K562 (cell line): ENCODE data around the gene WDR18. TPM values are rescaled to one million over a fixed set of nuclear protein-coding genes. Genes with fewer than 3 reads are reported as not detected.

Experiments used
- ATAC-seq: fragments of 200-7000 bp; cut with Tn5 transposase; 3 replicates; pipeline ENCODE4 v1.9.1; 2020; ENCODE audit warnings: moderate library complexity
- BruUV-seq: library from RNA; stranded (reverse); fragments of 400-500 nt; replicated peaks from 2 replicates; lab custom pipeline; 2021; lab: Mats Ljungman, UMichigan
- CTCF ChIA-PET: fragments of 300-600 bp; formaldehyde crosslinking; extraction: SDS; loops from one replicate; lab custom pipeline; 2021; ENCODE audit warnings: low intra/inter-chr PET ratio; lab: Yijun Ruan, JAX
- POLR2A ChIA-PET: fragments of 300-600, 350-650 bp; sonication (Branson Sonifier 250); formaldehyde crosslinking; extraction: SDS; loops from one replicate; lab custom pipeline; 2021; ENCODE audit warnings: antibody characterized with exemption, inconsistent platforms; lab: Yijun Ruan, JAX
- DNase-seq, 4 experiments: peaks; one replicate each; pipeline versions ENCODE4 v3.0.0 to v3.0.0-alpha.2; 2011 to 2018; ENCODE audit warnings: low spot score in 3 of 4, mixed read lengths in 3 of 4; ENCODE audit errors: extremely low read depth in 1 of 4
- FAIRE-seq: peaks from 2 replicates; lab custom pipeline; 2011; peaks lifted over from hg19 to GRCh38; lab: Jason Lieb, UNC
- H2AFZ ChIP-seq: 2 replicates; pipeline ENCODE4 v1.6.0; 2011; ENCODE audit warnings: low read depth, low read length, control low read depth, inconsistent platforms
- H3K27ac ChIP-seq: fragments of 200-600 bp; 3 replicates; pipeline ENCODE4 v1.8.0; 2011; ENCODE audit warnings: low read depth, mild to moderate bottlenecking, control low read depth, inconsistent platforms, low read length, moderate library complexity, mixed read lengths; ENCODE audit errors: extremely low read depth
- H3K27me3 ChIP-seq, 2 experiments: fragments of 300-600 bp in 1 of 2; 2 replicates in 1 of 2; 3 replicates in 1 of 2; pipeline versions ENCODE4 v1.6.0 to v1.8.0; 2011; ENCODE audit warnings: inconsistent platforms in 2 of 2, low read length in 2 of 2, mild to moderate bottlenecking in 1 of 2, mixed read lengths in 1 of 2, moderate library complexity in 1 of 2; ENCODE audit not compliant: control insufficient read depth in 2 of 2, insufficient read depth in 2 of 2
- H3K36me3 ChIP-seq: fragments of 300-600 bp; 3 replicates; pipeline ENCODE4 v1.8.0; 2011; ENCODE audit warnings: mild to moderate bottlenecking, low read length, inconsistent platforms; ENCODE audit not compliant: control insufficient read depth, insufficient read depth
- H3K4me1 ChIP-seq, 2 experiments: fragments of 200-600 bp in 1 of 2; replicated peaks in 1 of 2; 2 replicates in 1 of 2; 3 replicates in 1 of 2; pipeline versions ENCODE4 v1.5.1 to v1.8.0; 2011; ENCODE audit warnings: inconsistent platforms in 2 of 2, low read length in 2 of 2, mild to moderate bottlenecking in 1 of 2, mixed read lengths in 1 of 2, moderate library complexity in 1 of 2; ENCODE audit not compliant: control insufficient read depth in 2 of 2, insufficient read depth in 2 of 2
- H3K4me2 ChIP-seq: 2 replicates; pipeline ENCODE4 v1.6.1; 2011; ENCODE audit warnings: low read length, control low read depth, inconsistent platforms, mixed read lengths; ENCODE audit not compliant: insufficient read depth
- H3K4me3 ChIP-seq: fragments of 200-600 bp; sonication (generic), shearing (Covaris generic); 2 replicates; pipeline ENCODE4 v1.5.1; 2016; ENCODE audit warnings: control low read depth, inconsistent platforms
- H3K79me2 ChIP-seq: fragments of 200-600 bp; 3 replicates; pipeline ENCODE4 v1.8.0; 2011; ENCODE audit warnings: low read length, inconsistent platforms; ENCODE audit not compliant: control insufficient read depth, insufficient read depth
- H3K9ac ChIP-seq, 2 experiments: 2 replicates each; pipeline versions ENCODE4 v1.6.0 to v1.6.1; 2011; ENCODE audit warnings: low read depth in 2 of 2, low read length in 2 of 2, control low read depth in 1 of 2, inconsistent platforms in 1 of 2, mild to moderate bottlenecking in 1 of 2, mixed read lengths in 1 of 2; ENCODE audit not compliant: insufficient read depth in 1 of 2
- H3K9me1 ChIP-seq: one replicate; pipeline ENCODE4 v1.6.0; 2011; ENCODE audit warnings: inconsistent platforms, mild to moderate bottlenecking, low read length, moderate library complexity; ENCODE audit not compliant: control insufficient read depth, insufficient read depth
- H3K9me3 ChIP-seq: replicated peaks from 2 replicates; pipeline ENCODE4 v1.5.1; 2011; ENCODE audit warnings: low read depth, low read length, inconsistent platforms; ENCODE audit not compliant: control insufficient read depth, insufficient read depth
- H4K20me1 ChIP-seq: replicated peaks from 2 replicates; pipeline ENCODE4 v1.6.1; 2011; ENCODE audit warnings: low read length, inconsistent platforms, mixed read lengths; ENCODE audit not compliant: control insufficient read depth, insufficient read depth
- BCOR ChIP-seq: fragments of 450-650 bp; IDR thresholded peaks from 2 replicates; pipeline ENCODE4 v1.6.1; 2016
- FOXJ3 ChIP-seq: sonication (generic); formaldehyde crosslinking; IDR thresholded peaks from 2 replicates; pipeline ENCODE4 v1.4.0; 2020; ENCODE audit warnings: mild to moderate bottlenecking, missing genetic modification reagents
- TFAP4 ChIP-seq: sonication (generic); formaldehyde crosslinking; IDR thresholded peaks from 2 replicates; pipeline ENCODE4 v1.8.0; 2022; ENCODE audit warnings: missing genetic modification reagents, mild to moderate bottlenecking, moderate library complexity, borderline replicate concordance
- WGBS: fragments of 100-300 bp; shearing (Covaris generic); methylation state at CpG from one replicate; pipeline ENCODE4 v1.1.6; 2016; ENCODE audit warnings: low coverage, mixed read lengths; ENCODE audit not compliant: insufficient coverage; ENCODE audit errors: missing lambda C conversion rate; 5-methylcytosine and 5-hydroxymethylcytosine counted together
- in situ Hi-C: fragments of 300-500 bp; cut with MboI; formaldehyde crosslinking; loops from 4 replicates; pipeline ENCODE4 v1.15.0; 2018; ENCODE audit warnings: inconsistent platforms, mixed read lengths
- intact Hi-C: fragments of 100-400 bp; cut with micrococcal nuclease; formaldehyde crosslinking; loops from 2 replicates; pipeline ENCODE4 v1.14.2; 2022
- polyA plus RNA-seq, 8 experiments: library from polyadenylated mRNA; depleted of rRNA in 4 of 8; stranded (reverse) in 5 of 8; unstranded in 3 of 8; fragments of >200 nt; fragmentation: Nextera tagmentation in 2 of 8; fragmentation: Illumina TruSeq in 1 of 8; extraction: Ambion mirVana in 2 of 8; extraction: Trizol in 1 of 8; gene quantifications; 2 replicates each; pipeline versions ENCODE4 v1.2.1 to v1.2.3, GENCODE V29; 2011 to 2014; ENCODE audit warnings: inconsistent platforms in 1 of 8, missing spikeins in 1 of 8
- total RNA-seq, 7 experiments: library from RNA; depleted of rRNA in 6 of 7; stranded (reverse); fragments of >200 nt in 6 of 7; fragmentation: Illumina TruSeq in 2 of 7; extraction: Trizol in 2 of 7; gene quantifications; 2 replicates each; pipeline versions ENCODE4 v1.2.1 to v1.2.3, GENCODE V29; 2011 to 2021; ENCODE audit warnings: low replicate concordance in 1 of 7

Gene WDR18
- total and polyA plus RNA-seq, 9 of the 15 experiments (the other 6 are each of a cell fraction or from before 2014, with no cell fraction given): 0.65 to 181 (median 30.1) TPM

GRCh38 chr19:947090-947706, 36.9 kb upstream of the WDR18 start:
- TF ChIP-seq TFAP4 (CRISPR knock-in tag) (0 out of 2 replicates have a peak, but pooled peaks have one; percentile 30), FOXJ3 (CRISPR knock-in tag) (no peak), BCOR (peak; percentile 11; the same call in 1 of the 2 replicates)
- Histone ChIP-seq H3K79me2 (peaks cover 79% of the 10 kb centered on the region), H3K36me3 (peaks cover 44% of the 10 kb centered on the region; the same call in 2 of the 3 replicates), H2AFZ (no peak overlapping the region), H3K9ac (peak overlapping the region in 1 of 2 experiments; percentile 12; a peak in 1 of 4 replicates), H3K9me1 (peaks cover 6% of the 10 kb centered on the region), H3K4me1 (peaks cover 22 to 78% of the 10 kb centered on the region in 2 experiments), H3K27me3 (no peaks in the 10 kb centered on the region), H3K4me3 (no peak overlapping the region), H3K27ac (no peak overlapping the region), H3K9me3 (no peaks in the 10 kb centered on the region), H4K20me1 (peaks cover 24% of the 10 kb centered on the region), H3K4me2 (no peak overlapping the region)
- ChIA-PET CTCF (no interaction called here), POLR2A (interaction anchor here (0.6 kb wide), 1 partner anchor 29 kb away, joined by 3 read pairs; no protein-coding TSS in a partner anchor)
- no peak for DNase-seq
- 91% methylated on average over 23 of the region's 30 CpGs for WGBS
- FAIRE-seq: no peak
- BruUV-seq: no TSS peak
- ATAC-seq: no peak
- in situ Hi-C loops (no loop called here), intact Hi-C loops (no loop called here)
